Bronchial smooth muscle cell (primary cell): ENCODE measurements around the gene NOS2. TPM values are rescaled to one million over a fixed set of nuclear protein-coding genes. Genes with fewer than 3 reads are reported as not detected.

ENCODE experiments used
- total RNA-seq: library from RNA; depleted of rRNA; stranded (reverse); fragments of >200 nt; gene quantifications from 2 replicates; pipeline ENCODE4 v1.2.1, GENCODE V29; 2014

NOS2 gene
- total RNA-seq, result not detected in 2 replicates

GRCh38 chr17:27800522-27800921 lies at the start of gene NOS2:
TSS of gene NOS2 (minus strand) at chr17:27800529. CDS start at chr17:27798809, 1,720 bp downstream.

Other genes starting within 250 kb of the NOS2 start
- 0.16 and 0.60 TPM in 2 replicates for gene LGALS9, start 169.3 kb downstream of the NOS2 start, total RNA-seq
- gene LYRM9, start 92.8 kb upstream of the NOS2 start, total RNA-seq, result 3.6 and 7.7 TPM in 2 replicates
- 9.3 and 11.3 TPM in 2 replicates for gene NLK, start 242.1 kb upstream of the NOS2 start, total RNA-seq